Measurements from ENCODE around the gene ZCCHC13. TPM values are rescaled to one million over a fixed set of nuclear protein-coding genes. Genes with fewer than 3 reads are reported as not detected.

Gene ZCCHC13
- total RNA-seq, 1 donor from 2014 or later = not detected

GRCh38 chrX:74344280-74344622 lies 40.3 kb downstream of the ZCCHC13 start:
- no peak overlapping the region for H3K4me3 ChIP-seq (ENCODE audit: low read depth, low read length)
- H3K36me3 ChIP-seq (ENCODE audit: control insufficient read depth, insufficient read depth, low read length) = no peaks in the 10 kb centered on the region
- FAIRE-seq (no peak), DNase-seq (ENCODE audit: low read depth) (no peak)
- TF ChIP-seq CTCF (IDR thresholded peaks at IDR 0.05; ENCODE audit: insufficient read depth, low read length, severe bottlenecking) = no peak
- H3K27me3 ChIP-seq (ENCODE audit: control insufficient read depth, insufficient read depth, low read length) = no peaks in the 10 kb centered on the region

- no peak for TF ChIP-seq CTCF (IDR thresholded peaks at IDR 0.05; ENCODE audit: insufficient read depth, low read length, severe bottlenecking)
- H3K4me3 ChIP-seq (ENCODE audit: low read depth, low read length) = no peak overlapping the region
- no peak for DNase-seq (ENCODE audit: low read depth)
- no peaks in the 10 kb centered on the region for H3K36me3 ChIP-seq (ENCODE audit: control insufficient read depth, insufficient read depth, low read length)
- H3K27me3 ChIP-seq (ENCODE audit: control insufficient read depth, insufficient read depth, low read length) = no peaks in the 10 kb centered on the region
- no peak for FAIRE-seq
Observed at GRCh38 chrX:74346088-74346487, 42.1 kb downstream of the ZCCHC13 start.

- no peak for FAIRE-seq
- H3K36me3 ChIP-seq (ENCODE audit: control insufficient read depth, insufficient read depth, low read length) = no peaks in the 10 kb centered on the region
- no peak for TF ChIP-seq CTCF (IDR thresholded peaks at IDR 0.05; ENCODE audit: insufficient read depth, low read length, severe bottlenecking)
- H3K27me3 ChIP-seq (ENCODE audit: control insufficient read depth, insufficient read depth, low read length) = no peaks in the 10 kb centered on the region
- DNase-seq (ENCODE audit: low read depth) = peak; percentile 65
- H3K4me3 ChIP-seq (ENCODE audit: low read depth, low read length) = no peak overlapping the region
Observed at GRCh38 chrX:74349387-74349786, 45.4 kb downstream of the ZCCHC13 start.

- Histone ChIP-seq H3K27me3 (ENCODE audit: control insufficient read depth, insufficient read depth, low read length) (no peaks in the 10 kb centered on the region), H3K36me3 (ENCODE audit: control insufficient read depth, insufficient read depth, low read length) (no peaks in the 10 kb centered on the region), H3K4me3 (ENCODE audit: low read depth, low read length) (no peak overlapping the region)
- no peak for TF ChIP-seq CTCF (IDR thresholded peaks at IDR 0.05; ENCODE audit: insufficient read depth, low read length, severe bottlenecking)
- peak; percentile 4 for DNase-seq (ENCODE audit: low read depth)
- no peak for FAIRE-seq
Observed at GRCh38 chrX:74351760-74352159, 47.8 kb downstream of the ZCCHC13 start.

GRCh38 chrX:74353984-74354383 lies 50.0 kb downstream of the ZCCHC13 start:
- DNase-seq (ENCODE audit: low read depth) = no peak
- no peak for TF ChIP-seq CTCF (IDR thresholded peaks at IDR 0.05; ENCODE audit: insufficient read depth, low read length, severe bottlenecking)
- H3K27me3 ChIP-seq (ENCODE audit: control insufficient read depth, insufficient read depth, low read length) = no peaks in the 10 kb centered on the region
- H3K36me3 ChIP-seq (ENCODE audit: control insufficient read depth, insufficient read depth, low read length) = no peaks in the 10 kb centered on the region
- H3K4me3 ChIP-seq (ENCODE audit: low read depth, low read length) = no peak overlapping the region
- FAIRE-seq = no peak

Other genes with a start within 250 kb of the ZCCHC13 start
- 1.3 TPM in 2 replicates for gene SLC16A2, start 117.3 kb downstream of the ZCCHC13 start, total RNA-seq